HEK293 (cell line): ENCODE measurements around the gene HRC.
A peak's percentile ranks its signal among the peaks of the same experiment; 100 is the strongest.

ENCODE experiments used
- CTCF ChIA-PET: fragments of 350-600 bp; formaldehyde crosslinking; extraction: SDS; loops from one replicate; lab custom pipeline; 2021; ENCODE audit warnings: antibody characterized with exemption; lab: Yijun Ruan, JAX
- POLR2A ChIA-PET: fragments of 300-600 bp; formaldehyde crosslinking; extraction: SDS; loops from one replicate; lab custom pipeline; 2020; ENCODE audit warnings: antibody characterized with exemption, inconsistent platforms; lab: Yijun Ruan, JAX
- H3K27ac ChIP-seq: fragments of 200-500 bp; sonication (Bioruptor generic); 2 replicates; pipeline ENCODE4 v1.5.1; 2014; ENCODE audit warnings: low read depth, low read length, control low read depth, inconsistent platforms; ENCODE audit errors: extremely low read depth
- H3K36me3 ChIP-seq, 2 experiments: fragments of 200-500 bp in 1 of 2; sonication (Bioruptor generic) in 1 of 2; 1 replicate in 1 of 2; 2 replicates in 1 of 2; pipeline ENCODE4 v1.5.1; 2014 to 2017; ENCODE audit warnings: inconsistent platforms in 2 of 2, low read length in 2 of 2; ENCODE audit not compliant: control insufficient read depth in 2 of 2, insufficient read depth in 1 of 2
- H3K4me1 ChIP-seq: fragments of 200-500 bp; sonication (Bioruptor generic); 2 replicates; pipeline ENCODE4 v1.5.1; 2014; ENCODE audit warnings: mild to moderate bottlenecking, low read length, inconsistent platforms; ENCODE audit not compliant: control insufficient read depth, insufficient read depth
- H3K4me3 ChIP-seq: 2 replicates; pipeline ENCODE4 v1.5.1; 2011; ENCODE audit warnings: low read depth, mild to moderate bottlenecking, control low read depth, low read length, moderate library complexity
- H3K9me3 ChIP-seq: fragments of 200-500 bp; sonication (Bioruptor generic); 2 replicates; pipeline ENCODE4 v1.5.1; 2014; ENCODE audit warnings: low read depth, low read length, inconsistent platforms; ENCODE audit not compliant: control insufficient read depth, insufficient read depth
- GLI2 ChIP-seq: fragments of 450-650 bp; formaldehyde crosslinking; IDR thresholded peaks from 2 replicates; pipeline ENCODE4; 2017; ENCODE audit warnings: missing biosample characterization, missing genetic modification characterization, low read depth, borderline replicate concordance
- MZF1 ChIP-seq: fragments of 450-650 bp; formaldehyde crosslinking; IDR thresholded peaks from 2 replicates; pipeline ENCODE4 v1.5.1; 2017; ENCODE audit warnings: missing biosample characterization, missing genetic modification characterization, borderline replicate concordance
- RBAK ChIP-seq: fragments of 450-650 bp; formaldehyde crosslinking; IDR thresholded peaks from 2 replicates; pipeline ENCODE4 v1.5.1; 2016; ENCODE audit warnings: missing biosample characterization, missing genetic modification characterization
- SP7 ChIP-seq: fragments of 450-650 bp; formaldehyde crosslinking; IDR thresholded peaks from 2 replicates; pipeline ENCODE4 v1.5.1; 2016; ENCODE audit warnings: missing biosample characterization, missing genetic modification characterization
- ZBTB21 ChIP-seq: fragments of 450-650 bp; formaldehyde crosslinking; IDR thresholded peaks from 2 replicates; pipeline ENCODE4 v1.5.1; 2017; ENCODE audit warnings: missing biosample characterization, missing genetic modification characterization
- ZEB2 ChIP-seq: fragments of 450-650 bp; formaldehyde crosslinking; IDR thresholded peaks from 2 replicates; pipeline ENCODE4 v1.5.1; 2016; ENCODE audit warnings: missing biosample characterization, missing genetic modification characterization
- ZFP69B ChIP-seq: fragments of 450-650 bp; formaldehyde crosslinking; IDR thresholded peaks from 2 replicates; pipeline ENCODE4 v1.5.1; 2016; ENCODE audit warnings: missing biosample characterization, missing genetic modification characterization
- ZNF121 ChIP-seq: fragments of 450-650 bp; formaldehyde crosslinking; IDR thresholded peaks from 2 replicates; pipeline ENCODE4 v1.5.1; 2016; ENCODE audit warnings: missing biosample characterization, missing genetic modification characterization
- ZNF19 ChIP-seq: fragments of 450-650 bp; formaldehyde crosslinking; IDR thresholded peaks from 2 replicates; pipeline ENCODE4; 2016; ENCODE audit warnings: missing biosample characterization, missing genetic modification characterization, low read depth
- ZNF221 ChIP-seq: fragments of 450-650 bp; formaldehyde crosslinking; IDR thresholded peaks from 2 replicates; pipeline ENCODE4 v1.5.1; 2017; ENCODE audit warnings: missing biosample characterization, missing genetic modification characterization, borderline replicate concordance
- ZNF223 ChIP-seq: fragments of 450-650 bp; formaldehyde crosslinking; IDR thresholded peaks from 2 replicates; pipeline ENCODE4 v1.5.1; 2016; ENCODE audit warnings: missing biosample characterization, missing genetic modification characterization
- ZNF350 ChIP-seq: fragments of 450-650 bp; formaldehyde crosslinking; IDR thresholded peaks from 2 replicates; pipeline ENCODE4 v1.5.0; 2017; ENCODE audit warnings: missing biosample characterization, mild to moderate bottlenecking, missing genetic modification characterization
- ZNF514 ChIP-seq: fragments of 450-650 bp; formaldehyde crosslinking; IDR thresholded peaks from 2 replicates; pipeline ENCODE4 v1.5.1; 2016; ENCODE audit warnings: missing biosample characterization, missing genetic modification characterization
- ZNF560 ChIP-seq: fragments of 450-650 bp; formaldehyde crosslinking; IDR thresholded peaks from 2 replicates; pipeline ENCODE4 v1.5.1; 2017; ENCODE audit warnings: missing biosample characterization, missing genetic modification characterization, borderline replicate concordance
- ZNF600 ChIP-seq: fragments of 450-650 bp; formaldehyde crosslinking; IDR thresholded peaks from 2 replicates; pipeline ENCODE4 v1.5.1; 2016; ENCODE audit warnings: missing biosample characterization, missing genetic modification characterization
- ZNF624 ChIP-seq: fragments of 450-650 bp; formaldehyde crosslinking; IDR thresholded peaks from 2 replicates; pipeline ENCODE4 v1.5.1; 2017; ENCODE audit warnings: missing biosample characterization, missing genetic modification characterization
- ZNF626 ChIP-seq: fragments of 450-650 bp; sonication (Bioruptor Pico); formaldehyde crosslinking; IDR thresholded peaks from 2 replicates; pipeline ENCODE4 v1.5.1; 2018; ENCODE audit warnings: missing biosample characterization, missing genetic modification characterization, inconsistent platforms
- ZSCAN16 ChIP-seq: fragments of 450-650 bp; formaldehyde crosslinking; IDR thresholded peaks from 2 replicates; pipeline ENCODE4 v1.5.1; 2016; ENCODE audit warnings: missing biosample characterization, missing genetic modification characterization
- TF ChIP-seq, protein P1 (sequence below): fragments of 450-650 bp; formaldehyde crosslinking; IDR thresholded peaks from 2 replicates; pipeline ENCODE4 v1.5.1; 2017; ENCODE audit warnings: missing biosample characterization, missing genetic modification characterization
- TF ChIP-seq, protein P2 (sequence below): fragments of 450-650 bp; formaldehyde crosslinking; IDR thresholded peaks from 2 replicates; pipeline ENCODE4 v1.5.1; 2016; ENCODE audit warnings: missing biosample characterization, missing genetic modification characterization
- TF ChIP-seq, protein P3 (sequence below): fragments of 450-650 bp; formaldehyde crosslinking; IDR thresholded peaks from 2 replicates; pipeline ENCODE4 v1.5.1; 2016; ENCODE audit warnings: missing biosample characterization, missing genetic modification characterization
- TF ChIP-seq, protein P4 (sequence below): fragments of 450-650 bp; formaldehyde crosslinking; IDR thresholded peaks from 2 replicates; pipeline ENCODE4 v1.5.1; 2016; ENCODE audit warnings: missing biosample characterization, missing genetic modification characterization, borderline replicate concordance

Gene HRC

DNA sequence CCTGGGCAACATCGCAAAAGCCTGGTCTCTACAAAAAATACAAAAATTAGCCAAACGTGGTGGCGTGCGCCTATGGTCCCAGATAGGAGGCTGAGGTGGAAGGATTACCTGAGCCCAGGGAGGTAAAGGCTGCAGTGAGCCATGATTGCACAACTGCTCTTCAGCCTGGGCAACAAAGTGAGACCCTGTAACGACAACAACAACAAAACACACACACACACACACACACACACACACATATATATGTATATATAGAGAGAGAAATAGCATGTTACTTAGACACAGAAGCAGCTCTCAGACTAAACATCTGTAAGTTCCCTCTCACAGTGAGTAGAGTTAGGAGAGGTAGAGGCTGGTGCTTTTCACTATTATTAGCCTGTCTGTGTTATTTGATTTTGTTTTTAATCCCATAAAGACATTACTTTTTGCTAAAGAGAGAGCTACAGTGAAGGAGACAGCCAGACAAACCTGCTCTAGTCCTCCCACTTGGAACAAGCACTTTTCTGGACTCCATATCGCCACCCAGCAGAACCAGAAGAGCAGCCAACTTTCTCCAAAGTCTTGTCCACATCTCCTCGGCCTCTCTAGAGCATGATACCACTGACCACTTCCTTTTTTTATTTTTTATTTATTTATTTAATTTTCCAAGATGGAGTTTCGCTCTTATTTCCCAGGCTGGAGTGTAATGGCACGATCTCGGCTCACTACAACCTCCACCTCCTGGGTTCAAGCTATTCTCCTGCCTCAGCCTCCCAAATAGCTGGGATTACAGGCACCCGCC lies 43.8 kb downstream of the HRC start:
- no peak overlapping the region for H3K27ac ChIP-seq
- H3K9me3 ChIP-seq: no peaks in the 10 kb centered on the region
- no peak overlapping the region for H3K4me3 ChIP-seq
- TF ChIP-seq ZNF19: no peak
- TF ChIP-seq RBAK (tag by site-specific recombination): no peak
- TF ChIP-seq ZNF121 (tag by site-specific recombination): 0 out of 2 replicates have a peak, but pooled peaks have one; percentile 37
- no peak for TF ChIP-seq SP7 (tag by site-specific recombination)
- TF ChIP-seq ZNF600 (tag by site-specific recombination): peak; percentile 30; the same call in 1 of the 2 replicates
- TF ChIP-seq, protein P1, sequence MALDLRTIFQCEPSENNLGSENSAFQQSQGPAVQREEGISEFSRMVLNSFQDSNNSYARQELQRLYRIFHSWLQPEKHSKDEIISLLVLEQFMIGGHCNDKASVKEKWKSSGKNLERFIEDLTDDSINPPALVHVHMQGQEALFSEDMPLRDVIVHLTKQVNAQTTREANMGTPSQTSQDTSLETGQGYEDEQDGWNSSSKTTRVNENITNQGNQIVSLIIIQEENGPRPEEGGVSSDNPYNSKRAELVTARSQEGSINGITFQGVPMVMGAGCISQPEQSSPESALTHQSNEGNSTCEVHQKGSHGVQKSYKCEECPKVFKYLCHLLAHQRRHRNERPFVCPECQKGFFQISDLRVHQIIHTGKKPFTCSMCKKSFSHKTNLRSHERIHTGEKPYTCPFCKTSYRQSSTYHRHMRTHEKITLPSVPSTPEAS (tag by site-specific recombination): peak; percentile 61
- TF ChIP-seq ZNF223: no peak
- TF ChIP-seq ZNF221 (tag by site-specific recombination): no peak
- TF ChIP-seq ZBTB21 (tag by site-specific recombination): no peak
- CTCF ChIA-PET: interaction anchor here (0.6 to 7.9 kb wide), 6 partner anchors 14 to 490 kb away, joined by 3 to 104 read pairs (median 4); no protein-coding TSS in a partner anchor
- POLR2A ChIA-PET: interaction anchor here (1.6 kb wide), 1 partner anchor 14 kb away, joined by 4 read pairs; no protein-coding TSS in a partner anchor
- H3K4me1 ChIP-seq: peaks cover 11% of the 10 kb centered on the region
- H3K36me3 ChIP-seq: peaks cover 23 to 41% of the 10 kb centered on the region in 2 experiments

DNA sequence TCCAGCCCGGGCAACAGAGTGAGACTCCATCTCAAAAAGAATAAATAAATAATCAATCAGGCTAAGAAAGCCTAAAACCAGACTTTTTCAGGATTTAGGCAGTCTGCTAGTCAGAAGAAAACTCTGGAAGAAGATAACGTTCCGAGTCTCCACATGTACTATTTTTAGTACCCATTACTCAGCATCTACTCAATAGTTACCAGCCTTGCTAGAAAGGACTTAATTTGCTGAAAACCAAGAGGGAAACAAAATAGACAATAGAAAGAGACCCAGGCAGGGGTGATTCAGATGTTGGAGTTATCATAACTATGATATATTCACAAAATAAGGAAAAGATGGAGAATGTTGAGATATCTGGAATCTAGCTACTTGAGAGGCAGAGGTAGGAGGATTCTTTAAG lies 44.6 kb downstream of the HRC start:
- H3K27ac ChIP-seq: no peak overlapping the region
- POLR2A ChIA-PET: interaction anchor here (1.6 to 1.7 kb wide), 2 partner anchors 13 to 17 kb away, joined by 4 to 8 read pairs; no protein-coding TSS in a partner anchor
- H3K4me3 ChIP-seq: no peak overlapping the region
- TF ChIP-seq ZEB2 (tag by site-specific recombination): 0 out of 2 replicates have a peak, but pooled peaks have one; percentile 3
- no peak for TF ChIP-seq ZNF626 (tag by site-specific recombination)
- peaks cover 28 to 43% of the 10 kb centered on the region in 2 experiments for H3K36me3 ChIP-seq
- H3K9me3 ChIP-seq: no peaks in the 10 kb centered on the region
- H3K4me1 ChIP-seq: peaks cover 11% of the 10 kb centered on the region
- CTCF ChIA-PET: interaction anchor here (0.6 to 7.9 kb wide), 6 partner anchors 13 to 489 kb away, joined by 3 to 104 read pairs (median 4); no protein-coding TSS in a partner anchor

DNA sequence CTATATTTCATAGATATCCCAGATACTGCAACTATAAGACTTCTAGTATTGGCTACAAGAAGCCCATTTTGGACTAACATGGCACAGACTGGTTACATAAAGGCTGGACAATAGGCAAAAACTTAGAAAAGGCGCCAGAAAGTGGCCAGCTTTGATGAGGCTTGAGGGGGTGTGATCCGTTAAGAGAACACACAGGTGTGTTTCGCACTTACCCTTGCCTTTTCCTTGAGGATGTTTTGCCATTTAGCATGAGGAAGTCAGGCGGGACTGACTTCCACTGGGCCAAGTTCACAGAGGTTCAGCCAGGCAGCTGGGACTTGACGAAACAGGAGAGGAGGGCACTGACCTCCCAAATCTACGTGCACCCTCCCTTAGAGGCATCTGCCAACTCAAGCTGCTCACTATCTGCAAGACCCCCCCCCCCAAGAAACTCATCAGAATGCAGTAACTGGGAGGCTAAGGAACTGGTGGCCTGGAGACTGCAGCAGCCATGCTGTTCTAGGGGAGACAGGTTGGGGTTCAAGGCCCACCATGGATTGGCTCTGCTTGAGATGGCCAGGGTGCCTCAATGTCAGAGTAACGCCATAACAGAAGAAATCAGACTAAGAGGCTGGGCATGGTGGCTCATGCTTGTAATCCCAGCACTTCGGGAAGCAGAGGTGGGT lies 45.5 kb downstream of the HRC start:
- POLR2A ChIA-PET: interaction anchor here (1.7 kb wide), 1 partner anchor 18 kb away, joined by 8 read pairs; no protein-coding TSS in a partner anchor
- Histone ChIP-seq H3K4me1 (peaks cover 7% of the 10 kb centered on the region), H3K27ac (no peak overlapping the region)
- TF ChIP-seq ZNF514 (tag by site-specific recombination) (no peak), ZNF560 (tag by site-specific recombination) (no peak), ZFP69B (tag by site-specific recombination) (no peak), ZNF624 (tag by site-specific recombination) (no peak), ZNF221 (tag by site-specific recombination) (no peak), ZSCAN16 (tag by site-specific recombination) (no peak), GLI2 (tag by site-specific recombination) (no peak), MZF1 (no peak), ZNF350 (tag by site-specific recombination) (no peak)
- TF ChIP-seq, protein P2, sequence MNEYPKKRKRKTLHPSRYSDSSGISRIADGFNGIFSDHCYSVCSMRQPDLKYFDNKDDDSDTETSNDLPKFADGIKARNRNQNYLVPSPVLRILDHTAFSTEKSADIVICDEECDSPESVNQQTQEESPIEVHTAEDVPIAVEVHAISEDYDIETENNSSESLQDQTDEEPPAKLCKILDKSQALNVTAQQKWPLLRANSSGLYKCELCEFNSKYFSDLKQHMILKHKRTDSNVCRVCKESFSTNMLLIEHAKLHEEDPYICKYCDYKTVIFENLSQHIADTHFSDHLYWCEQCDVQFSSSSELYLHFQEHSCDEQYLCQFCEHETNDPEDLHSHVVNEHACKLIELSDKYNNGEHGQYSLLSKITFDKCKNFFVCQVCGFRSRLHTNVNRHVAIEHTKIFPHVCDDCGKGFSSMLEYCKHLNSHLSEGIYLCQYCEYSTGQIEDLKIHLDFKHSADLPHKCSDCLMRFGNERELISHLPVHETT (tag by site-specific recombination): no peak
- TF ChIP-seq, protein P3, sequence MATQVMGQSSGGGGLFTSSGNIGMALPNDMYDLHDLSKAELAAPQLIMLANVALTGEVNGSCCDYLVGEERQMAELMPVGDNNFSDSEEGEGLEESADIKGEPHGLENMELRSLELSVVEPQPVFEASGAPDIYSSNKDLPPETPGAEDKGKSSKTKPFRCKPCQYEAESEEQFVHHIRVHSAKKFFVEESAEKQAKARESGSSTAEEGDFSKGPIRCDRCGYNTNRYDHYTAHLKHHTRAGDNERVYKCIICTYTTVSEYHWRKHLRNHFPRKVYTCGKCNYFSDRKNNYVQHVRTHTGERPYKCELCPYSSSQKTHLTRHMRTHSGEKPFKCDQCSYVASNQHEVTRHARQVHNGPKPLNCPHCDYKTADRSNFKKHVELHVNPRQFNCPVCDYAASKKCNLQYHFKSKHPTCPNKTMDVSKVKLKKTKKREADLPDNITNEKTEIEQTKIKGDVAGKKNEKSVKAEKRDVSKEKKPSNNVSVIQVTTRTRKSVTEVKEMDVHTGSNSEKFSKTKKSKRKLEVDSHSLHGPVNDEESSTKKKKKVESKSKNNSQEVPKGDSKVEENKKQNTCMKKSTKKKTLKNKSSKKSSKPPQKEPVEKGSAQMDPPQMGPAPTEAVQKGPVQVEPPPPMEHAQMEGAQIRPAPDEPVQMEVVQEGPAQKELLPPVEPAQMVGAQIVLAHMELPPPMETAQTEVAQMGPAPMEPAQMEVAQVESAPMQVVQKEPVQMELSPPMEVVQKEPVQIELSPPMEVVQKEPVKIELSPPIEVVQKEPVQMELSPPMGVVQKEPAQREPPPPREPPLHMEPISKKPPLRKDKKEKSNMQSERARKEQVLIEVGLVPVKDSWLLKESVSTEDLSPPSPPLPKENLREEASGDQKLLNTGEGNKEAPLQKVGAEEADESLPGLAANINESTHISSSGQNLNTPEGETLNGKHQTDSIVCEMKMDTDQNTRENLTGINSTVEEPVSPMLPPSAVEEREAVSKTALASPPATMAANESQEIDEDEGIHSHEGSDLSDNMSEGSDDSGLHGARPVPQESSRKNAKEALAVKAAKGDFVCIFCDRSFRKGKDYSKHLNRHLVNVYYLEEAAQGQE (tag by site-specific recombination): no peak
- TF ChIP-seq, protein P4, sequence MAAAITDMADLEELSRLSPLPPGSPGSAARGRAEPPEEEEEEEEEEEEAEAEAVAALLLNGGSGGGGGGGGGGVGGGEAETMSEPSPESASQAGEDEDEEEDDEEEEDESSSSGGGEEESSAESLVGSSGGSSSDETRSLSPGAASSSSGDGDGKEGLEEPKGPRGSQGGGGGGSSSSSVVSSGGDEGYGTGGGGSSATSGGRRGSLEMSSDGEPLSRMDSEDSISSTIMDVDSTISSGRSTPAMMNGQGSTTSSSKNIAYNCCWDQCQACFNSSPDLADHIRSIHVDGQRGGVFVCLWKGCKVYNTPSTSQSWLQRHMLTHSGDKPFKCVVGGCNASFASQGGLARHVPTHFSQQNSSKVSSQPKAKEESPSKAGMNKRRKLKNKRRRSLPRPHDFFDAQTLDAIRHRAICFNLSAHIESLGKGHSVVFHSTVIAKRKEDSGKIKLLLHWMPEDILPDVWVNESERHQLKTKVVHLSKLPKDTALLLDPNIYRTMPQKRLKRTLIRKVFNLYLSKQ (tag by site-specific recombination): no peak
- TF ChIP-seq, all 188 proteins: peak for 0
- peaks cover 37 to 52% of the 10 kb centered on the region in 2 experiments for H3K36me3 ChIP-seq
- CTCF ChIA-PET: interaction anchor here (0.6 to 7.9 kb wide), 7 partner anchors 12 to 89 kb away, joined by 3 to 104 read pairs (median 3); no protein-coding TSS in a partner anchor
- H3K4me3 ChIP-seq: no peak overlapping the region
- no peaks in the 10 kb centered on the region for H3K9me3 ChIP-seq
